Adipose tissue (tissue), 3 donors: ENCODE results near the gene CD209. TPM values are rescaled to one million over a fixed set of nuclear protein-coding genes. Genes with fewer than 3 reads are reported as not detected.

Source experiments
- H3K27ac ChIP-seq: one replicate; pipeline ENCODE4 v1.5.1; 2013; ENCODE audit warnings: low read depth, low read length
- WGBS, 3 donors: extraction: QIAGEN DNeasy Blood & Tissue Kit; methylation state at CpG; one replicate each; pipeline ENCODE4 v1.1.7; 2013; 5-methylcytosine and 5-hydroxymethylcytosine counted together
- polyA plus RNA-seq, 3 donors: library from polyadenylated mRNA; stranded (reverse); fragments of 200-250 nt; gene quantifications; one replicate each; pipeline ENCODE4 v1.2.3, GENCODE V29; 2013
- donor health status: healthy with polysubstance abuse.
- donor health status: Bipolar disorder and iron deficiency.
- donor health status: healthy.

The CD209 gene
- polyA plus RNA-seq, 3 donors = 1.3 to 12.8 (median 12.7) TPM

- 60 to 80% (median 72%) methylated on average over 2 of the region's 2 CpGs for WGBS, 3 donors
- H3K27ac ChIP-seq = no peak overlapping the region
Measured at GRCh38 chr19:7725791-7726190, 21.5 kb downstream of the CD209 start.

GRCh38 chr19:7722231-7722651 is 25.1 kb downstream of the CD209 start:
- H3K27ac ChIP-seq = no peak overlapping the region
- 34 to 56% (median 52%) methylated on average over 5 of the region's 5 CpGs for WGBS, 3 donors

- 70 to 80% (median 74%) methylated on average over 6 of the region's 6 CpGs for WGBS, 3 donors
- no peak overlapping the region for H3K27ac ChIP-seq
Measured at GRCh38 chr19:7720351-7720750, 27.0 kb downstream of the CD209 start.

GRCh38 chr19:7718668-7719067 is 28.7 kb downstream of the CD209 start:
- H3K27ac ChIP-seq = no peak overlapping the region
- 34 to 52% (median 41%) methylated on average over 8 of the region's 8 CpGs for WGBS, 3 donors

- 43 to 79% (median 78%) methylated on average over 1 of the region's 1 CpG for WGBS, 3 donors
Measured at GRCh38 chr19:7716762-7717161, 30.6 kb downstream of the CD209 start.

GRCh38 chr19:7715671-7716070 is 31.7 kb downstream of the CD209 start:
- no peak overlapping the region for H3K27ac ChIP-seq
- WGBS, 3 donors = 69 to 77% (median 69%) methylated on average over 1 of the region's 1 CpG

More at GRCh38 chr19:7716762-7717161, 30.6 kb downstream of the CD209 start:
- no peak overlapping the region for H3K27ac ChIP-seq

- H3K27ac ChIP-seq = no peak overlapping the region
- 65 to 79% (median 67%) methylated on average over 5 of the region's 5 CpGs for WGBS, 3 donors
Measured at GRCh38 chr19:7710616-7711015, 36.7 kb downstream of the CD209 start.

GRCh38 chr19:7709932-7710460 is 37.3 kb downstream of the CD209 start:
- 59 to 76% (median 76%) methylated on average over 9 to 10 of the region's 10 CpGs for WGBS, 3 donors
- no peak overlapping the region for H3K27ac ChIP-seq

GRCh38 chr19:7706955-7707456 is 40.3 kb downstream of the CD209 start:
- no peak overlapping the region for H3K27ac ChIP-seq
- WGBS, 3 donors = 44 to 56% (median 55%) methylated on average over 8 of the region's 8 CpGs

- 60 to 71% (median 68%) methylated on average over 14 of the region's 14 CpGs for WGBS, 3 donors
- no peak overlapping the region for H3K27ac ChIP-seq
Measured at GRCh38 chr19:7706188-7706954, 41.0 kb downstream of the CD209 start.

- no peak overlapping the region for H3K27ac ChIP-seq
- WGBS, 3 donors = 34 to 59% (median 42%) methylated on average over 24 of the region's 24 CpGs
Measured at GRCh38 chr19:7705387-7706187, 41.7 kb downstream of the CD209 start.

- H3K27ac ChIP-seq = no peak overlapping the region
- 64 to 79% (median 76%) methylated on average over 6 of the region's 6 CpGs for WGBS, 3 donors
Measured at GRCh38 chr19:7704280-7705060, 42.9 kb downstream of the CD209 start.

- H3K27ac ChIP-seq = no peak overlapping the region
- 44 to 73% (median 56%) methylated on average over 8 of the region's 8 CpGs for WGBS, 3 donors
Measured at GRCh38 chr19:7703332-7703731, 44.0 kb downstream of the CD209 start.

GRCh38 chr19:7701654-7702457 is 45.5 kb downstream of the CD209 start, which contains the start of gene FCER2:
Gene FCER2, minus strand, starts transcription at chr19:7702131. Its CDS starts 2,371 bp downstream, at chr19:7699760.
- no peak within 1 kb of the TSS for H3K27ac ChIP-seq
- 47 to 58% (median 58%) methylated on average over 20 of the region's 20 CpGs for WGBS, 3 donors

GRCh38 chr19:7701049-7701653 is 46.2 kb downstream of the CD209 start:
- 86 to 92% (median 92%) methylated on average over 12 of the region's 12 CpGs for WGBS, 3 donors
- no peak overlapping the region for H3K27ac ChIP-seq

GRCh38 chr19:7699417-7700401 is 47.6 kb downstream of the CD209 start:
- WGBS, 3 donors = 57 to 59% (median 59%) methylated on average over 15 of the region's 15 CpGs
- H3K27ac ChIP-seq = no peak overlapping the region
